ENCODE data around the gene SH3D19. TPM values are rescaled to one million over a fixed set of nuclear protein-coding genes. Genes with fewer than 3 reads are reported as not detected.

SH3D19 gene, protein sequence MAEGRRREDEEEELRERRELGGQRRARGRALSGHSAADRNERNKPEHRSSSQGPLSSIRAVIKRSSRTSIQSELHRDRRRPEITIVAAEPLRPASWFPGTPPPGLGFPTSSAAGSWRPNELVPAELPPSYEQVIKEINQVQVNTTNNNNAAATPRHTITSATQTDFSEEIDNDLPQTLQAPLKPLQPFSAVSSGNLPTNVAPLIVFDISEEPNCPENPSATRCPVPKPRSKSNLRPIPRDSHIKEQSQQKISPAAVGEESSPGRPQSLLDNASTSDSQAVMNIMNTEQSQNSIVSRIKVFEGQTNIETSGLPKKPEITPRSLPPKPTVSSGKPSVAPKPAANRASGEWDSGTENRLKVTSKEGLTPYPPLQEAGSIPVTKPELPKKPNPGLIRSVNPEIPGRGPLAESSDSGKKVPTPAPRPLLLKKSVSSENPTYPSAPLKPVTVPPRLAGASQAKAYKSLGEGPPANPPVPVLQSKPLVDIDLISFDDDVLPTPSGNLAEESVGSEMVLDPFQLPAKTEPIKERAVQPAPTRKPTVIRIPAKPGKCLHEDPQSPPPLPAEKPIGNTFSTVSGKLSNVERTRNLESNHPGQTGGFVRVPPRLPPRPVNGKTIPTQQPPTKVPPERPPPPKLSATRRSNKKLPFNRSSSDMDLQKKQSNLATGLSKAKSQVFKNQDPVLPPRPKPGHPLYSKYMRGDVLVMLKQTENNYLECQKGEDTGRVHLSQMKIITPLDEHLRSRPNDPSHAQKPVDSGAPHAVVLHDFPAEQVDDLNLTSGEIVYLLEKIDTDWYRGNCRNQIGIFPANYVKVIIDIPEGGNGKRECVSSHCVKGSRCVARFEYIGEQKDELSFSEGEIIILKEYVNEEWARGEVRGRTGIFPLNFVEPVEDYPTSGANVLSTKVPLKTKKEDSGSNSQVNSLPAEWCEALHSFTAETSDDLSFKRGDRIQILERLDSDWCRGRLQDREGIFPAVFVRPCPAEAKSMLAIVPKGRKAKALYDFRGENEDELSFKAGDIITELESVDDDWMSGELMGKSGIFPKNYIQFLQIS
- polyA plus RNA-seq, result 0.10 TPM

DNA sequence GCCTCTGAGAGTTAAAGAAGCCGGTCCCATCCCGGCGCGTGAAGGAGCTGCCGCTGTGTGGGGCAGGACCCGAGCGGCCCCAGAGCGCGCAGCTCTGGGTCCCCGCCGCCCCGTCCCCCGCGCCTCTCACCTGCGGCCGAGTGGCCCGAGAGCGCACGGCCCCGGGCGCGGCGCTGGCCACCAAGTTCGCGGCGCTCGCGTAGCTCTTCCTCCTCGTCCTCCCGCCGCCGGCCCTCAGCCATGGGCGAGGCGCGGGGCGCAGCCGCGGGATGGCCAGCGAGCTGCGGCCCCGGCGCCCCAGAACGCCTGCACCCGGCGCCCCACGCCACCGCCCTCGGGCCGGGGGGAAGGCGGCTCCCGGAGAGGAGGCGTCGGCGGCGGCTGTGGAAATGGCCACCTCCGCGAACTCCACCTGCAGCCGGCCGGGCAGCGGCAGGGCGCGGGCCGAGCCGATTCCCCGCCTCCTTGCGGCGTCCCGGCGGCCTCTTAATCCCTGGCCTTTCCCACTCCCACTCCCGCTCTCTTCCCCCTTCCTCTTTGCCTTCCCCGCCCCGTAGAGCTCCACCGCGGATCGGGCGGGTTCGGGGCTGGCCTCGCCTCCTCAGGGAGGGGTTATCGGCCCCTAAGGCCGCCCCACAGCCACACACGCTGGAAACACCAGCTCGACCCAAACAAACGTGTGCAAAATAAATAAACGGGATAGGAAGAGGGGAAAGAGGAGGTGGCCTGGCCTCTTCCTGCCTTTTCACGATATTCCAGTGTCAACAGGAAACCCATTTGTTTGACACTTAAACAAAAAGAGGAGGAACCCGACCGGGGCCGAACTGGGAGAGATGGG is at the start of gene SH3D19:
Gene SH3D19, minus strand, starts transcription at position 495 of the 838 bp plus-strand sequence. Its CDS starts 253 bp downstream, at position 242.
- peaks cover 3 to 11% (median 3%) of the 10 kb centered on the region in 3 donors for H3K4me1 Mint-ChIP-seq
- no peaks in the 10 kb centered on the region for H3K36me3 Mint-ChIP-seq
- H3K4me3 Mint-ChIP-seq, result peak within 1 kb of the TSS in 3 of 4 donors; percentile 32 to 72 (median 41)
- peaks cover 39% of the 10 kb centered on the region for H3K27me3 Mint-ChIP-seq
- peaks cover 2 to 10% (median 8%) of the 10 kb centered on the region in 3 donors for H3K9me3 Mint-ChIP-seq
- H3K27ac Mint-ChIP-seq, result no peak within 1 kb of the TSS

DNA sequence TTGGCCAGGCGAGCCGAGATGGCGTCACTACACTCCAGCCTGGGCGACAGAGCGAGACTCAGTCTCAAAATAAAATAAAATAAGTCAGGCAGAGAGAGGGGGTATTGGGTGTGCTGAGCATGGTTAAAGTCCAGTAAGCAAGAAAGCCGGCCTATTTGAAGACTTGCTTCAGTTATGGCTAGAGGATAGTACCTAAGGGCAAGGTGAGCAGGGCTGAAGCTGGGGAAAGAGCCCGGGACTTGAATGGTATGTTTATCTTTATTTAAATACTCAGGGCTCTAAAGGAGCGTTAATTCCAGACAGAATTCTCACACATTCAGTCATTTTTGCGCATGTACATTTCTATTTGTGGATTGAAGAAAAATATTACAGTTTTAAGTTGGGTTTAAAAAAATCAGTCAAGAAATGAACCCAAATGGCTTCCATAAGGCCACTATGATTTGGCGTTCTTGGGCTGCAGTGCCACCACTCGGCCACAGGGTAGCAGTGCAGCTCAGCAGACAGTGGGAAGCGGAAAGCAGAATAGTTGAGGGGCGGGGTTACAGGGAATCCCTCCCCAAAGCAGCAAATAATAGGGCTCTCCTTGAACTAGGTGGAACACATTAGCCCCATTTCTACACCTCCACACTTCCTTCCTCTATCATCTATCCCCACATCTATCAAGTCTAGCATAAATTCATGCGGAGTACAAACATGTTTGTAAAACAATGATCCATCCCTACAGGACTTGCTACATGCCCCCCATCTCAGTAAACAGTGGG is 37.2 kb upstream of the SH3D19 start:
- Mint-ChIP-seq H3K4me3 (no peak overlapping the region), H3K27me3 (peaks cover 1% of the 10 kb centered on the region), H3K36me3 (no peaks in the 10 kb centered on the region), H3K27ac (peak overlapping the region in 1 of 3 donors; percentile 82), H3K9me3 (no peaks in the 10 kb centered on the region), H3K4me1 (peaks cover 0 to 5% (median 0%) of the 10 kb centered on the region in 3 donors)

DNA sequence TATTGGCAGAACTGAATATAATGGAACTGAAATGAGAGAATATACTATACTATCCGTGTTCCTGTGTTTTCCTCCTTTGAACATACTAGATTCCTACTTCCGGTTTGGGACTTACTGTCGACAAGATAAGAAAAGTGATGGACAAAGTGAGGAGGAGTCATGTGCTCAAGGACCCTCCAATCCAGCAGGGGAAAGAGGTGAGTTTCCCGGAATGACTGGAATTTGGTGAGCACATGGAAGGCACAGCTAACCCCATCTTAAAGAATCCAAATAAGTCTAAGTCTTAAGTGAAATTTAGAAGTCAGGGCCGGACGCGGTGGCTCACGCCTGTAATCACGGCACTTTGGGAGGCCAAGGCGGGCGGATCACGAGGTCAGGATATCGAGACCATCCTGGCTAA is 36.6 kb upstream of the SH3D19 start:
- Mint-ChIP-seq H3K4me1 (peaks cover 0 to 5% (median 0%) of the 10 kb centered on the region in 3 donors), H3K4me3 (no peak overlapping the region), H3K27me3 (peaks cover 1% of the 10 kb centered on the region), H3K9me3 (no peaks in the 10 kb centered on the region), H3K36me3 (no peaks in the 10 kb centered on the region), H3K27ac (peak overlapping the region in 1 of 3 donors; percentile 82)

DNA sequence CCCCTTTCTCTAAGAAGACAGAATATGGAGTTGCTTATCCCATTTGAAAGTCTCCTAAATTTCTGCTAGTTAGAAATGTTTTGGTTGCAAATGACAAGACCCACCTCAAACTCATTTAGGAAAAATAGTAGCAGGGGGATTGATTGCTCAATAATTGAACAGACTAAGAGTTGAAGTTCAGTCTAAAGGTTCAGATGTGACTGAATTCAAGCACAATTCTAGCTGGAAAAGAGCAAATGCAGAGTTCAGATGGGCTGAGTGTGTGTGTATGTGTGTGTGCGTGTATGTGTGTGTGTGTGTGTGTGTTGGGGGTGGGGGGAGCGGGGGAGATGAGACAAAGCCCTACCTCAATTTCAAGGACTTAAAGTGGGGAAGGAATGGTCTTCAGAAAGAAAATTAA is 35.7 kb upstream of the SH3D19 start:
- Mint-ChIP-seq H3K4me1 (peaks cover 0 to 5% (median 0%) of the 10 kb centered on the region in 3 donors), H3K36me3 (no peaks in the 10 kb centered on the region), H3K27ac (no peak overlapping the region), H3K4me3 (no peak overlapping the region), H3K27me3 (peaks cover 4% of the 10 kb centered on the region), H3K9me3 (no peaks in the 10 kb centered on the region)

DNA sequence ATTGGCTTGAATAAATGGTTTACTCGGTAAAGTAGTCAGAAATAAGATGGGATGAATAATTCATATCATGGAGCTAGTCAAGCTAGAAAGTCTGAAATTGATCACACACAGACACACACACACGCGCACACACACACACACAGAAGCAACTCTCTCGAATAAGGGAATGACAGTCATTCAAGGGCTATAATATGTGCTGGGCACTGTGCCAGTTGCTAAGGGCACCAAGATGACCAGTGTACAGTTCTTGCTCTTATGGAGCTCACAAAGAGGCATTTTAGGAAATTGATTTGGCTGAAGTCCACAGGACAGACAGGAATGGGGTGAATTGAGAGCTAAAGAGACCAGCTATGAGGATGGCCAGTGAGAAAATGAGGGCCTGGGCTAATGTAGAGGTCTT is 34.2 kb upstream of the SH3D19 start:
- Mint-ChIP-seq H3K27ac (no peak overlapping the region), H3K4me1 (peaks cover 0 to 5% (median 0%) of the 10 kb centered on the region in 3 donors), H3K4me3 (no peak overlapping the region), H3K36me3 (no peaks in the 10 kb centered on the region), H3K27me3 (peaks cover 6% of the 10 kb centered on the region), H3K9me3 (no peaks in the 10 kb centered on the region)

DNA sequence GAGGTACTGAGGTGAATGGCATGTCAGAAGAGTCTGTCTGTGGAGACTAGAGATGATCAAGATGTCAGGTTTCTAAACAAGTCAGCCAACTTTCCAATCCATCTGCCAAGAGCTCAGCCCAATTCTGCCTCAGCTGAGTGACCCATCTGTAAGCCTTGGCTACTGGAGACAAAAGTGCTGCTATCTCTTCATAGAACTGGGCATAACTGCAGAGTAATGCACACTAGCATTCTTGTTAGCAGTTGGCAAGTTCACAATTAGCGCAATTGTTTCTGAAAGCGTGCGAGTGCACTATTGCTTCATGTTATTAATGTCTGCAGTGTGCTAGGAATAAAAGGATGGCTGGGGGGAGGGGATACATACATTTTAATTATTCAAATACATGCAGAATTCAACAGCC is 32.9 kb upstream of the SH3D19 start:
- peaks cover 0 to 5% (median 0%) of the 10 kb centered on the region in 3 donors for H3K4me1 Mint-ChIP-seq
- no peak overlapping the region for H3K27ac Mint-ChIP-seq
- peaks cover 0 to 5% (median 0%) of the 10 kb centered on the region in 3 donors for H3K9me3 Mint-ChIP-seq
- H3K36me3 Mint-ChIP-seq, result no peaks in the 10 kb centered on the region
- peaks cover 10% of the 10 kb centered on the region for H3K27me3 Mint-ChIP-seq
- H3K4me3 Mint-ChIP-seq, result no peak overlapping the region

DNA sequence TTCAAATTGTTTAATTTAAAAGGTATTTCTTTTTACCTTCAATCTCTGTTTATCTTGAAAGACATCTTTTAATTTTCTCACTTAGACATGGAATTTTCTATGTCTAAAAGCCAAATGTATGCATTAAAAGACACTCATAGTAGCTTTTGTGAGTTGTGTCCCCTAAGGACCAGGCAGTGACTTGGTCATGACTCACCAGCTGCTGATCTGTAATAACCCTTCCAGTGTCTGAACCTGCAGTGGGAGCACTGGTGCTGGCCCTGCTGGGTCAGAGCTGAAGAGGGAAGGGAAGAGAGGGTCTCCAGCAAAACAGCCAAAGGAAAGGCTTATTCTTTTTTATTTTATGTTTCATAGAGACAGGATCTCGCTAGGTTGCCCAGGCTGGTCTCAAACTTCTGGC is 31.1 kb upstream of the SH3D19 start:
- Mint-ChIP-seq H3K36me3 (no peaks in the 10 kb centered on the region), H3K27ac (no peak overlapping the region), H3K4me1 (no peaks in the 10 kb centered on the region), H3K9me3 (peaks cover 0 to 5% (median 2%) of the 10 kb centered on the region in 3 donors), H3K4me3 (no peak overlapping the region), H3K27me3 (peaks cover 11% of the 10 kb centered on the region)

DNA sequence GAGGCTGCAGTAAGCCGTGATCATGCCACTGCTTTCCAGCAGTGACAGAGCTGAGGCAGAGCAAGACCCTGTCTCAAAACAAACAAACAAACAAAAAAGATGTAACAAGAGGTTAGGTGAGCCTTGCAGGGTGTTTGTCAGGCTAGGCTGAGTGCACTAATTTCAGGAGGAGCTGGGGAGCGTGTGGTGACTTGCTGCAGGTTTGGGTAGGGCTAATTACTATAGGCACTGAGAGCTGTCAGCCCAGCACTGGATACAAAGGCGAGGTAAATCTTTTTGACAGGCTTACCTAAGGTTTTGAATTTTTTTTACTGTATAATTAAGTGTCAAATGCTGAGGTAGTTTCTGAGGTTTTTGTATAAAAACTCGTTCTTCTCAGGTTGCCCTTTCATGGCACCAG is 29.8 kb upstream of the SH3D19 start:
- no peaks in the 10 kb centered on the region for H3K36me3 Mint-ChIP-seq
- H3K27me3 Mint-ChIP-seq, result peaks cover 11% of the 10 kb centered on the region
- no peaks in the 10 kb centered on the region for H3K4me1 Mint-ChIP-seq
- no peak overlapping the region for H3K27ac Mint-ChIP-seq
- peaks cover 0 to 5% (median 2%) of the 10 kb centered on the region in 3 donors for H3K9me3 Mint-ChIP-seq
- H3K4me3 Mint-ChIP-seq, result no peak overlapping the region

DNA sequence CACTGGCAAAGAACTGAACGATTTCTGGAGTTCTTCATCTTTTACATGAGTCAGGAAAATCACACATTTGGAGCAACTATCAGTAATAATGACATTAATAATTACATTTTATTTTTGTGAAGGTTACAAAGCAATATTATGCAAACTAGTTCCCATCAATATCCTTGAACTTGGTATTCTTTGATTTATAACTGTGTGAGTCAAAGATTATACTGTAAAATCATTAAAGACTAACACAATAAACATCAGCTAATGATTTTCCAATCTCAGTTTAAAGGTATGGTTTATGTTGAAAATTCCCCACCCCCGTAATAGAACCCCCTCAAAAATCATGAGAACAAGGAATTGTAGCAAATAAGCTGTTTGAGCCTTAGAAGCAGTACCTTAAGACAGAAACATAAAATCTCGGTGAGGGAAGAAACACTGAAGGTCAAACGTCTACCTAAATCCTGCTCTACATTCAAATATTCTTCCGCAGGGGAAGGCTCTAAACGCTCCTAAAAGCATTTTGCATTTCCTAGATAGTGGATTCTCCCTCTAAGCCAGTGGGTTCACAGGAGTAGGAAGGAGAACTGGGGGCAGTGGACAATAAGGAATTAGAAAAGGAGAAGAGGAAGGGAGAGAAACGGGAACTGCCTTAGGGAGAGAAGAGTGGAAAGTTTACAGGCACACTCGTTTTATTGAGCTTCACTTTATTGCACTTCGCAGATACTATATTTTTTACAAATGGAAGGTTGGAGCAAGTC is 22.3 kb upstream of the SH3D19 start:
- no peak overlapping the region for H3K27ac Mint-ChIP-seq
- no peaks in the 10 kb centered on the region for H3K27me3 Mint-ChIP-seq
- peaks cover 1% of the 10 kb centered on the region for H3K36me3 Mint-ChIP-seq
- peaks cover 0 to 2% (median 0%) of the 10 kb centered on the region in 3 donors for H3K9me3 Mint-ChIP-seq
- no peak overlapping the region for H3K4me3 Mint-ChIP-seq
- H3K4me1 Mint-ChIP-seq, result peaks cover 0 to 1% (median 0%) of the 10 kb centered on the region in 3 donors

DNA sequence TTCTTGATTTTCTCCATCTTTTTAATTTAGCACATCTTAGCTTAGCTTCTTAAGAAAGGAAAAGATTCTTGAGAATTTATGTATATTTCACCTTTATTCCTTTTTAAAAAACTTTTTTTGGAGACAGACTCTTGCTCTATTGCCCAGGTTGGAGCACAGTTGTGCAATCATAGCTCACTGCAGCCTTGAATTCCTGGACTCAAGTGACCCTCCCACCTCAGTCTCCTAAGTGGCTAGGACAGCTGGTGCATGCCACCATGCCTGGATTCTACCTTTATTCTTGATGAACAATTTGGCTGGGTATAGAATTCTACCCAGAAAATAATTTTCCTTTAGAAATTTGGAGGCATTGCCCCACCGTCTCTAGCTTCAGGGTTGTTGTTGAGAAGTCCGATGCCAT is 19.5 kb upstream of the SH3D19 start:
- H3K27me3 Mint-ChIP-seq, result no peaks in the 10 kb centered on the region
- no peaks in the 10 kb centered on the region for H3K9me3 Mint-ChIP-seq
- peaks cover 1% of the 10 kb centered on the region for H3K36me3 Mint-ChIP-seq
- no peak overlapping the region for H3K27ac Mint-ChIP-seq
- H3K4me3 Mint-ChIP-seq, result no peak overlapping the region
- peaks cover 0 to 1% (median 0%) of the 10 kb centered on the region in 3 donors for H3K4me1 Mint-ChIP-seq

DNA sequence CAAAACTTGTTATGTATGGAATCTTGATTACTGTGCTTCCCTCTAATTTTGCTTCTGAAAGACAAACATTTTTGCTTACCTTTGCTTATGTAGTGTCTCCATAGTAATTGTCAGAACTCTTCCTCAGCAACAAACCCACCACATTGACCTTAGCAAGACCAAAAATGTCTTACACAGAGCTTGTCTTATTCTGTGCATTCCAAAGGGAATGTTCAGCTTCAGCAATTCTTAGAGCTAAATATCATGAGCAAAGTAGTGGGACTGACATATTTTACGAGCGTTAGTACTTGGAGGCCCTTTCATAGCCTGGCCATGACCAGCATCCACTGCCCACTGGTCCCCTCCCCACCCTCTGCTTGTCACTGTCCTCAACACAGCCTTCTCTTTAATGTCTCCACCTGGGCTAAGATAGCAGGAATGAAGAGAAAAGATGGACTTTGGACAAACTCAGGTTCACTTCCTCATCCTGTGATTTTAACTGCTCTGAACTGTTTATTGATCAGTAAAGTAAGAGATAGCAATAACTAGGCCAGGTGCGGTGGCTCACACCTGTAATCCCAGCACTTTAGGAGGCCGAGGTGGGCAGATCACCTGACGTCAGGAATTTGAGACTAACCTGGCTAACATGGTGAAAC is 15.5 kb upstream of the SH3D19 start:
- H3K4me1 Mint-ChIP-seq, result peaks cover 0 to 4% (median 0%) of the 10 kb centered on the region in 3 donors
- no peak overlapping the region for H3K4me3 Mint-ChIP-seq
- peaks cover 3% of the 10 kb centered on the region for H3K27me3 Mint-ChIP-seq
- no peaks in the 10 kb centered on the region for H3K36me3 Mint-ChIP-seq
- no peaks in the 10 kb centered on the region for H3K9me3 Mint-ChIP-seq
- no peak overlapping the region for H3K27ac Mint-ChIP-seq

DNA sequence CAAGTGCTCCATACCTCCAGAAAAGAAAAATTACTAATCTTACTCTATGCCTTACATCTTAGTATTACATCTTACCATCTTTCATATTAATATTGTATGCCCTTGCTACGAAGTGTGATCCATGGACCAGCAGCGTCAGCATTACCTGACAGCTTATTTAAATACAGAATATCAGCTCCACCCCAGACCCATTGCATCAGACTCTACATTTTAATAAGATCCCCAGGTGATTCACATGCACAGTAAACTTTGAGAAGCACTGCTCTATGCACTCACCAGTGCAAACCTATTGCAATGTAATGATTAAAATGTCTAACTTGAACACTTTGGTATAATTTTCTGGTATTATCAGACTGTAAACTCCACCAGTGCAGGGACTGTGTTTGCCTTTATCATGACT is 14.1 kb upstream of the SH3D19 start:
- Mint-ChIP-seq H3K27me3 (peaks cover 3% of the 10 kb centered on the region), H3K9me3 (no peaks in the 10 kb centered on the region), H3K36me3 (no peaks in the 10 kb centered on the region), H3K4me3 (no peak overlapping the region), H3K4me1 (peaks cover 0 to 4% (median 0%) of the 10 kb centered on the region in 3 donors), H3K27ac (no peak overlapping the region)

All from IgD-negative memory B cell (primary cell).